H1 (cell line): Measurements from ENCODE around the gene ST8SIA4. TPM values are rescaled to one million over a fixed set of nuclear protein-coding genes. Genes with fewer than 3 reads are reported as not detected.

Experiments used
- CTCF ChIA-PET: fragments of 300-600 bp; sonication (Branson Sonifier 250); formaldehyde crosslinking; loops from one replicate; lab custom pipeline; 2021; ENCODE audit not compliant: partially characterized antibody; lab: Charles Lee
- POLR2A ChIA-PET: fragments of 300-600 bp; sonication (Branson Sonifier 250); formaldehyde crosslinking; loops from one replicate; lab custom pipeline; 2021; ENCODE audit warnings: inconsistent platforms; ENCODE audit not compliant: partially characterized antibody; lab: Charles Lee
- DNase-seq, 2 experiments: peaks; one replicate each; pipeline versions ENCODE4 v3.0.0 to v3.0.0-alpha.2; 2010 to 2022; ENCODE audit warnings: low spot score in 2 of 2, low read depth in 1 of 2, mixed read lengths in 1 of 2
- FAIRE-seq: peaks from 2 replicates; lab custom pipeline; 2011; peaks lifted over from hg19 to GRCh38; lab: Jason Lieb, UNC
- H2AFZ ChIP-seq: 2 replicates; pipeline ENCODE4 v1.8.1; 2012; ENCODE audit warnings: low read length, inconsistent platforms
- H2AK5ac ChIP-seq: 2 replicates; pipeline ENCODE4 v1.6.1; 2013; ENCODE audit warnings: low read depth, low read length
- H2BK120ac ChIP-seq: replicated peaks from 2 replicates; pipeline ENCODE3; 2013; ENCODE audit warnings: low read depth, low read length, inconsistent platforms
- H2BK12ac ChIP-seq: 2 replicates; pipeline ENCODE4 v1.6.1; 2013; ENCODE audit warnings: low read depth, low read length
- H2BK15ac ChIP-seq: 2 replicates; pipeline ENCODE4 v1.6.1; 2013; ENCODE audit warnings: low read length
- H2BK20ac ChIP-seq: 2 replicates; pipeline ENCODE4 v1.6.1; 2013; ENCODE audit warnings: low read length
- H2BK5ac ChIP-seq: 2 replicates; pipeline ENCODE4 v1.6.1; 2013; ENCODE audit warnings: low read depth, low read length
- H3K14ac ChIP-seq: 2 replicates; pipeline ENCODE4 v1.6.1; 2013; ENCODE audit warnings: inconsistent platforms; ENCODE audit not compliant: insufficient read length
- H3K18ac ChIP-seq: 2 replicates; pipeline ENCODE4 v1.6.1; 2013; ENCODE audit warnings: low read length; ENCODE audit errors: extremely low read depth
- H3K23ac ChIP-seq: 2 replicates; pipeline ENCODE4 v1.6.1; 2013; ENCODE audit warnings: inconsistent platforms; ENCODE audit not compliant: insufficient read length
- H3K23me2 ChIP-seq: 2 replicates; pipeline ENCODE4 v1.6.1; 2013; ENCODE audit warnings: low read depth, low read length
- H3K27ac ChIP-seq: 2 replicates; pipeline ENCODE4 v1.6.1; 2011; ENCODE audit warnings: low read depth, low read length, inconsistent platforms
- H3K27me3 ChIP-seq, 4 experiments: replicated peaks in 1 of 4; 1 replicate in 1 of 4; 2 replicates in 3 of 4; pipeline versions ENCODE4 v1.6.1 to v1.8.1; 2011 to 2013; ENCODE audit warnings: low read length in 3 of 4, mild to moderate bottlenecking in 3 of 4, inconsistent platforms in 2 of 4, mixed read lengths in 2 of 4, moderate library complexity in 1 of 4; ENCODE audit not compliant: control insufficient read depth in 3 of 4, insufficient read depth in 3 of 4; ENCODE audit errors: extremely low read depth in 1 of 4
- H3K36me3 ChIP-seq, 4 experiments: 2 replicates each; pipeline versions ENCODE4 v1.6.1 to v1.8.1; 2011 to 2013; ENCODE audit warnings: mild to moderate bottlenecking in 4 of 4, low read length in 3 of 4, moderate library complexity in 2 of 4, control low read depth in 1 of 4, inconsistent platforms in 1 of 4; ENCODE audit not compliant: insufficient read depth in 4 of 4, control insufficient read depth in 2 of 4
- H3K4ac ChIP-seq: replicated peaks from 2 replicates; pipeline ENCODE3; 2013; ENCODE audit warnings: low read length, low read depth, mixed read lengths, inconsistent platforms; ENCODE audit not compliant: insufficient read length
- H3K4me1 ChIP-seq, 4 experiments: replicated peaks in 1 of 4; 1 replicate in 1 of 4; 2 replicates in 3 of 4; pipeline versions ENCODE4 v1.6.1 to v1.8.1; 2011 to 2013; ENCODE audit warnings: low read length in 3 of 4, inconsistent platforms in 2 of 4, mixed read lengths in 1 of 4; ENCODE audit not compliant: insufficient read depth in 4 of 4, control insufficient read depth in 3 of 4
- H3K4me2 ChIP-seq, 2 experiments: 2 replicates each; pipeline versions ENCODE4 v1.6.1 to v1.8.1; 2011 to 2013; ENCODE audit warnings: low read depth in 2 of 2, low read length in 2 of 2, control low read depth in 1 of 2, inconsistent platforms in 1 of 2, mild to moderate bottlenecking in 1 of 2; ENCODE audit not compliant: insufficient read depth in 1 of 2
- H3K4me3 ChIP-seq, 4 experiments: fragments of 200-600, 300-600 bp in 1 of 4; sonication (generic), shearing (Covaris generic), sonication (Bioruptor Twin) in 1 of 4; 2 replicates each; pipeline versions ENCODE4 v1.5.1 to v1.8.1; 2011 to 2016; ENCODE audit warnings: low read length in 4 of 4, low read depth in 3 of 4, control low read depth in 2 of 4, inconsistent platforms in 2 of 4, mild to moderate bottlenecking in 2 of 4, mixed read lengths in 1 of 4, moderate library complexity in 1 of 4; ENCODE audit not compliant: insufficient read depth in 2 of 4; ENCODE audit errors: extremely low read depth in 1 of 4
- H3K56ac ChIP-seq: replicated peaks from 2 replicates; pipeline ENCODE3; 2013; ENCODE audit warnings: low read depth, mild to moderate bottlenecking, mixed read lengths, low read length, inconsistent platforms; ENCODE audit not compliant: insufficient read length
- H3K79me1 ChIP-seq: 2 replicates; pipeline ENCODE4 v1.6.1; 2013; ENCODE audit warnings: low read depth, low read length, control low read depth
- H3K79me2 ChIP-seq, 2 experiments: 2 replicates each; pipeline versions ENCODE4 v1.6.1 to v1.8.1; 2012 to 2013; ENCODE audit warnings: low read length in 2 of 2, mild to moderate bottlenecking in 2 of 2, inconsistent platforms in 1 of 2; ENCODE audit not compliant: insufficient read depth in 2 of 2, control insufficient read depth in 1 of 2
- H3K9ac ChIP-seq, 4 experiments: replicated peaks in 1 of 4; 1 replicate in 1 of 4; 2 replicates in 3 of 4; pipeline versions ENCODE4 v1.6.1 to v1.8.1; 2011 to 2013; ENCODE audit warnings: low read depth in 3 of 4, low read length in 3 of 4, control low read depth in 2 of 4, mild to moderate bottlenecking in 2 of 4, moderate library complexity in 2 of 4, inconsistent platforms in 1 of 4; ENCODE audit errors: extremely low read depth in 1 of 4
- H3K9me3 ChIP-seq, 2 experiments: 2 replicates each; pipeline versions ENCODE4 v1.6.1 to v1.8.1; 2012 to 2013; ENCODE audit warnings: mild to moderate bottlenecking in 2 of 2, moderate library complexity in 2 of 2, control low read depth in 1 of 2, inconsistent platforms in 1 of 2, low read depth in 1 of 2, low read length in 1 of 2, mixed read lengths in 1 of 2; ENCODE audit not compliant: insufficient read depth in 2 of 2
- H4K20me1 ChIP-seq, 2 experiments: replicated peaks in 1 of 2; 2 replicates each; pipeline versions ENCODE3 to v1.8.1; 2011 to 2013; ENCODE audit warnings: inconsistent platforms in 2 of 2, low read length in 2 of 2, mild to moderate bottlenecking in 1 of 2; ENCODE audit not compliant: insufficient read depth in 2 of 2, control insufficient read depth in 1 of 2
- H4K5ac ChIP-seq: 2 replicates; pipeline ENCODE4 v1.6.1; 2013; ENCODE audit warnings: low read length, low read depth, mixed read lengths, inconsistent platforms; ENCODE audit not compliant: insufficient read length
- H4K8ac ChIP-seq: 2 replicates; pipeline ENCODE4 v1.8.0; 2013; ENCODE audit warnings: mild to moderate bottlenecking, moderate library complexity, low read length, inconsistent platforms; ENCODE audit not compliant: insufficient read depth; ENCODE audit errors: extremely low read depth
- H4K91ac ChIP-seq: replicated peaks from 2 replicates; pipeline ENCODE3; 2013; ENCODE audit warnings: low read length, mixed read lengths, inconsistent platforms; ENCODE audit not compliant: insufficient read length
- CHD2 ChIP-seq: IDR thresholded peaks from 2 replicates; pipeline ENCODE4 v1.6.1; 2012; ENCODE audit warnings: low read length, improper control_type of control experiment
- E2F6 ChIP-seq: IDR thresholded peaks from 2 replicates; pipeline ENCODE4 v1.6.1; 2012; ENCODE audit warnings: inconsistent platforms
- HDAC6 ChIP-seq: IDR thresholded peaks from one replicate; pipeline ENCODE4 v1.7.1; 2012; ENCODE audit warnings: low read depth, mild to moderate bottlenecking, inconsistent platforms, low read length, moderate library complexity
- RNF2 ChIP-seq: fragments of 200-900, 300-1000 bp; sonication (generic); IDR thresholded peaks from 2 replicates; pipeline ENCODE4 v1.7.1; 2016; ENCODE audit warnings: borderline replicate concordance, low read depth, mild to moderate bottlenecking, antibody characterized with exemption, low read length; ENCODE audit not compliant: poor library complexity, severe bottlenecking; ENCODE audit errors: missing control alignments
- TAF1 ChIP-seq: IDR thresholded peaks from 2 replicates; pipeline ENCODE4 v1.6.1; 2011; ENCODE audit warnings: mild to moderate bottlenecking, low read depth, low read length
- TAF7 ChIP-seq: optimal IDR thresholded peaks from 2 replicates; pipeline ENCODE3; 2011; ENCODE audit warnings: low read depth, mild to moderate bottlenecking, inconsistent platforms, low read length, moderate library complexity, borderline replicate concordance
- TBP ChIP-seq: IDR thresholded peaks from 2 replicates; pipeline ENCODE4 v1.6.1; 2011; ENCODE audit warnings: low read depth, low read length, improper control_type of control experiment
- polyA plus RNA-seq, 7 experiments: library from polyadenylated mRNA; depleted of rRNA in 3 of 7; stranded (reverse) in 5 of 7; unstranded in 2 of 7; fragments of >200 nt in 5 of 7; fragments of 200-250 nt in 2 of 7; gene quantifications; 1 replicate in 5 of 7; 2 replicates in 1 of 7; 4 replicates in 1 of 7; pipeline versions ENCODE4 v1.2.1 to v1.2.3, GENCODE V29; 2011 to 2013; ENCODE audit warnings: missing spikeins in 2 of 7, mixed read lengths in 2 of 7
- total RNA-seq: library from RNA; stranded (reverse); fragmentation: NEBNext Ultra II Directional; extraction: Animal tissue kit (Norgen Biotek cat#: 25700); gene quantifications from 2 replicates; pipeline ENCODE4 v1.2.1, GENCODE V29; 2021

The ST8SIA4 gene
- total and polyA plus RNA-seq, 2 of the 8 experiments (the other 6 are each of a cell fraction or from before 2014, with no cell fraction given): 0.08 to 0.50 TPM

DNA sequence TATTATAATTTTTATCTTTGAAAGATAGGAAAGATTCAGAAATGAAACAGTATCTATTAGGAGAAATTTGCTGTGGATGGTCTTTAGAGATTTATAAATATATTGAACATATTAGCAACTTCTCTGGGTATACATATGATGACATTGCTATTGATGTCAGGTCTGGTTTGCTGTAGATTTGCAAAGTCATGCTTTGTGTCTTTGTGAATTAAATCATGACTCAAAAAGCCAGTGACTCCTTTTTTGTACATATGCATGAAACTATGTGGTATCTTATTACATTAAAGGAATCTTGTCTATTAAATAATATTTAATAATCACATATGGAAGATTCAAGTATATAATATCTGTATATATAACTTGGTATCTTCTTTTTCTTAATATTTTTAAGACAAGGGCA, 141.9 kb downstream of the ST8SIA4 start:
- Histone ChIP-seq H3K23me2 (no peaks in the 10 kb centered on the region), H2BK20ac (no peak overlapping the region), H3K36me3 (no peaks in the 10 kb centered on the region), H2BK15ac (no peak overlapping the region), H3K27ac (no peak overlapping the region), H2BK12ac (no peak overlapping the region), H3K4me1 (peaks cover 0 to 5% (median 2%) of the 10 kb centered on the region in 4 experiments; a peak in 2 of 7 replicates), H2BK5ac (no peak overlapping the region), H3K23ac (no peak overlapping the region), H3K79me2 (no peaks in the 10 kb centered on the region), H3K4me2 (no peak overlapping the region), H2AK5ac (no peak overlapping the region), H3K79me1 (no peaks in the 10 kb centered on the region), H4K8ac (no peak overlapping the region), H4K20me1 (no peaks in the 10 kb centered on the region), H4K91ac (no peak overlapping the region), H3K9ac (no peak overlapping the region), H3K9me3 (no peaks in the 10 kb centered on the region), H3K18ac (no peak overlapping the region), H4K5ac (no peak overlapping the region), H2BK120ac (no peak overlapping the region), H3K14ac (no peak overlapping the region), H2AFZ (no peak overlapping the region), H3K27me3 (peaks cover 0 to 6% (median 3%) of the 10 kb centered on the region in 4 experiments; a peak in 4 of 7 replicates), H3K4ac (no peak overlapping the region), H3K4me3 (no peak overlapping the region), H3K56ac (no peak overlapping the region)
- DNase-seq (no peak), FAIRE-seq (no peak)
- CTCF ChIA-PET: interaction anchor here (0.7 to 1.3 kb wide), 2 partner anchors 11 to 63 kb away, joined by 3 to 5 read pairs; no protein-coding TSS in a partner anchor
- POLR2A ChIA-PET: no interaction called here
- TF ChIP-seq TBP: no peak
- no peak for TF ChIP-seq TAF1
- TF ChIP-seq E2F6: no peak
- no peak for TF ChIP-seq RNF2
- no peak for TF ChIP-seq CHD2
- TF ChIP-seq TAF7: no peak
- no peak for TF ChIP-seq HDAC6
